HepG2 (cell line): ENCODE data around the gene KCNMA1.

ENCODE experiments used
- ESRRA ChIP-seq: sonication (generic); formaldehyde crosslinking; IDR thresholded peaks from 2 replicates; pipeline ENCODE4 v1.5.1; 2020; ENCODE audit warnings: mild to moderate bottlenecking, low read depth, missing genetic modification reagents
- GTF3A ChIP-seq: sonication (generic); formaldehyde crosslinking; conservative IDR thresholded peaks from 2 replicates; pipeline ENCODE4 v1.4.0; 2020; ENCODE audit warnings: mild to moderate bottlenecking, missing genetic modification reagents
- MAZ ChIP-seq, 2 experiments: sonication (generic) in 1 of 2; formaldehyde crosslinking in 1 of 2; IDR thresholded peaks; 2 replicates each; pipeline versions ENCODE4 v1.5.0 to v1.6.1; 2012 to 2020; ENCODE audit warnings: low read depth in 2 of 2, mild to moderate bottlenecking in 2 of 2, borderline replicate concordance in 1 of 2, improper control_type of control experiment in 1 of 2, low read length in 1 of 2, missing genetic modification reagents in 1 of 2, moderate library complexity in 1 of 2
- MIER3 ChIP-seq: IDR thresholded peaks from 2 replicates; pipeline ENCODE4 v1.6.1; 2016; ENCODE audit warnings: missing compliant biosample characterization, borderline replicate concordance
- SP1 ChIP-seq, 2 experiments: fragments of 450-650 bp in 1 of 2; sonication (generic) in 1 of 2; formaldehyde crosslinking in 1 of 2; IDR thresholded peaks; 2 replicates each; pipeline versions ENCODE4 v1.4.0 to v1.6.1; 2016 to 2020; ENCODE audit warnings: missing genetic modification reagents in 1 of 2
- TARDBP ChIP-seq: sonication (generic); formaldehyde crosslinking; IDR thresholded peaks from 2 replicates; pipeline ENCODE4 v1.8.0; 2022; ENCODE audit warnings: mild to moderate bottlenecking, missing genetic modification reagents
- ZNF446 ChIP-seq: sonication (generic); formaldehyde crosslinking; IDR thresholded peaks from 2 replicates; pipeline ENCODE4 v1.5.0; 2020; ENCODE audit warnings: mild to moderate bottlenecking, missing genetic modification reagents
- ZNF468 ChIP-seq: sonication (generic); formaldehyde crosslinking; IDR thresholded peaks from 2 replicates; pipeline ENCODE4 v1.8.0; 2022; ENCODE audit warnings: mild to moderate bottlenecking, moderate library complexity, missing genetic modification reagents
- TF ChIP-seq, protein P1 (sequence below): sonication (generic); formaldehyde crosslinking; IDR thresholded peaks from 2 replicates; pipeline ENCODE4 v1.5.0; 2020; ENCODE audit warnings: mild to moderate bottlenecking, missing genetic modification reagents, moderate library complexity
- TF ChIP-seq, protein P2 (sequence below): sonication (generic); formaldehyde crosslinking; IDR thresholded peaks from 2 replicates; pipeline ENCODE4 v1.8.1; 2023; ENCODE audit warnings: mild to moderate bottlenecking, missing genetic modification reagents

DNA sequence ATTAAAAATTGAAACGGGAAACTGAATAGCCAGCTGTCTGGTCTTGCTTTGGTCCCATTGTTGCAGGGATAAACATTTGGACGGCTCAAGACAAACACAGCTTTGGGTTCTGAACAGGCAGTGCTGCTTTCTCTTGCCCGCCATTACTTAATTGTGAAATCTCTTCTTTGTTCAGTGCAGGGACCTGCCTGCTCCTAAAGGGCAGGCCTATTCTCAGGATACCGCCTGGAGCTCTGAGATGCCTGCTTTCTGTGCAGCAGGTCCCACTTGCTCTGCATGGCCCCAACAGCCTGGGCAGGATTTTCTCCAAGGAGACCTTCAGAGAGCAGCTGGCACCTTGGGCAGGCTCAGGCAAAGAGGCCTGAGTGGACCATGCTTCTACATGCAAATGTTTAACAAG is 237.6 kb downstream of the KCNMA1 start:
- TF ChIP-seq TARDBP (CRISPR knock-in tag) (no peak), MIER3 (CRISPR knock-in tag) (no peak), MAZ (IDR thresholded peaks at IDR 0.05; ENCODE audit: borderline replicate concordance, low read depth, low read length) (no peak), MAZ (CRISPR knock-in tag; IDR thresholded peaks at IDR 0.05; ENCODE audit: low read depth) (no peak), ZNF446 (CRISPR knock-in tag) (no peak), ESRRA (CRISPR knock-in tag) (no peak), SP1 (IDR thresholded peaks at IDR 0.05) (no peak), SP1 (CRISPR knock-in tag; IDR thresholded peaks at IDR 0.05) (no peak), ZNF468 (no peak), GTF3A (CRISPR knock-in tag) (no peak)
- TF ChIP-seq, protein P1, sequence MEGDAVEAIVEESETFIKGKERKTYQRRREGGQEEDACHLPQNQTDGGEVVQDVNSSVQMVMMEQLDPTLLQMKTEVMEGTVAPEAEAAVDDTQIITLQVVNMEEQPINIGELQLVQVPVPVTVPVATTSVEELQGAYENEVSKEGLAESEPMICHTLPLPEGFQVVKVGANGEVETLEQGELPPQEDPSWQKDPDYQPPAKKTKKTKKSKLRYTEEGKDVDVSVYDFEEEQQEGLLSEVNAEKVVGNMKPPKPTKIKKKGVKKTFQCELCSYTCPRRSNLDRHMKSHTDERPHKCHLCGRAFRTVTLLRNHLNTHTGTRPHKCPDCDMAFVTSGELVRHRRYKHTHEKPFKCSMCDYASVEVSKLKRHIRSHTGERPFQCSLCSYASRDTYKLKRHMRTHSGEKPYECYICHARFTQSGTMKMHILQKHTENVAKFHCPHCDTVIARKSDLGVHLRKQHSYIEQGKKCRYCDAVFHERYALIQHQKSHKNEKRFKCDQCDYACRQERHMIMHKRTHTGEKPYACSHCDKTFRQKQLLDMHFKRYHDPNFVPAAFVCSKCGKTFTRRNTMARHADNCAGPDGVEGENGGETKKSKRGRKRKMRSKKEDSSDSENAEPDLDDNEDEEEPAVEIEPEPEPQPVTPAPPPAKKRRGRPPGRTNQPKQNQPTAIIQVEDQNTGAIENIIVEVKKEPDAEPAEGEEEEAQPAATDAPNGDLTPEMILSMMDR (CRISPR knock-in tag) = no peak
- TF ChIP-seq, protein P2, sequence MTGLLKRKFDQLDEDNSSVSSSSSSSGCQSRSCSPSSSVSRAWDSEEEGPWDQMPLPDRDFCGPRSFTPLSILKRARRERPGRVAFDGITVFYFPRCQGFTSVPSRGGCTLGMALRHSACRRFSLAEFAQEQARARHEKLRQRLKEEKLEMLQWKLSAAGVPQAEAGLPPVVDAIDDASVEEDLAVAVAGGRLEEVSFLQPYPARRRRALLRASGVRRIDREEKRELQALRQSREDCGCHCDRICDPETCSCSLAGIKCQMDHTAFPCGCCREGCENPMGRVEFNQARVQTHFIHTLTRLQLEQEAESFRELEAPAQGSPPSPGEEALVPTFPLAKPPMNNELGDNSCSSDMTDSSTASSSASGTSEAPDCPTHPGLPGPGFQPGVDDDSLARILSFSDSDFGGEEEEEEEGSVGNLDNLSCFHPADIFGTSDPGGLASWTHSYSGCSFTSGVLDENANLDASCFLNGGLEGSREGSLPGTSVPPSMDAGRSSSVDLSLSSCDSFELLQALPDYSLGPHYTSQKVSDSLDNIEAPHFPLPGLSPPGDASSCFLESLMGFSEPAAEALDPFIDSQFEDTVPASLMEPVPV = no peak
